ENCODE measurements around the gene CD3G. TPM values are rescaled to one million over a fixed set of nuclear protein-coding genes. Genes with fewer than 3 reads are reported as not detected.

The CD3G gene
- total and polyA plus RNA-seq, 2 of the 8 experiments (the other 6 are each of a cell fraction or from before 2014, with no cell fraction given) = not detected

- TF ChIP-seq KDM4A (IDR thresholded peaks at IDR 0.05; ENCODE audit: low read depth, low read length, severe bottlenecking) = peak; percentile 96
- peak; percentile 39; the same call in 1 of the 2 replicates for TF ChIP-seq SP1 (IDR thresholded peaks at IDR 0.05; ENCODE audit: low read depth, low read length)
- peak; percentile 99 for TF ChIP-seq CREB1 (IDR thresholded peaks at IDR 0.05)
- no peak for TF ChIP-seq SIRT6 (IDR thresholded peaks at IDR 0.05; ENCODE audit: low read length)
- no peak for TF ChIP-seq SP4 (IDR thresholded peaks at IDR 0.05; ENCODE audit: low read length)
- no peak for TF ChIP-seq CHD7 (IDR thresholded peaks at IDR 0.05; ENCODE audit: insufficient replicate concordance, low read length)
- peak; percentile 32 for TF ChIP-seq SAP30 (IDR thresholded peaks at IDR 0.05; ENCODE audit: insufficient read depth, insufficient replicate concordance, low read length)
- TF ChIP-seq JUND (IDR thresholded peaks at IDR 0.05; ENCODE audit: low read length) = peak; percentile 73; the same call in 1 of the 2 replicates
- TF ChIP-seq PHF8 (conservative IDR thresholded peaks at IDR 0.05; ENCODE audit: low read depth, low read length) = peak; percentile 73
- no peak for TF ChIP-seq TCF12 (IDR thresholded peaks at IDR 0.05; ENCODE audit: low read depth, low read length)
- TF ChIP-seq RFX5 (IDR thresholded peaks at IDR 0.05; ENCODE audit: borderline replicate concordance, low read depth, low read length) = no peak
- peak; percentile 90 for TF ChIP-seq POLR2AphosphoS5 (IDR thresholded peaks at IDR 0.05; ENCODE audit: low read depth, low read length)
Observed at GRCh38 chr11:118359295-118359958, 15.3 kb downstream of the CD3G start, which contains the start of gene UBE4A (continued).
